Retina (tissue), 1 donor: ENCODE data around the gene SPATS2L.

ENCODE experiments used
- DNase-seq: peaks from one replicate; pipeline ENCODE4 v3.0.0-alpha.2; 2016

SPATS2L gene

GRCh38 chr2:200472853-200473464, 166.5 kb downstream of the SPATS2L start:
- no peak for DNase-seq

- no peak for DNase-seq
Observed at GRCh38 chr2:200475795-200476194, 169.3 kb downstream of the SPATS2L start.

- DNase-seq = no peak
Observed at GRCh38 chr2:200476836-200477235, 170.3 kb downstream of the SPATS2L start.

GRCh38 chr2:200477667-200478131, 171.2 kb downstream of the SPATS2L start:
- no peak for DNase-seq

- no peak for DNase-seq
Observed at GRCh38 chr2:200479692-200480265, 173.3 kb downstream of the SPATS2L start.

- no peak for DNase-seq
Observed at GRCh38 chr2:200482194-200482593, 175.7 kb downstream of the SPATS2L start.

- no peak for DNase-seq
Observed at GRCh38 chr2:200483729-200484198, 177.3 kb downstream of the SPATS2L start.

- DNase-seq = no peak
Observed at GRCh38 chr2:200484934-200485333, 178.4 kb downstream of the SPATS2L start.

GRCh38 chr2:200486529-200486928, 180.0 kb downstream of the SPATS2L start:
- no peak for DNase-seq

GRCh38 chr2:200488169-200488568, 181.7 kb downstream of the SPATS2L start:
- DNase-seq = no peak

- DNase-seq = no peak
Observed at GRCh38 chr2:200490001-200490400, 183.5 kb downstream of the SPATS2L start.

- DNase-seq = no peak
Observed at GRCh38 chr2:200492656-200493055, 186.2 kb downstream of the SPATS2L start.

GRCh38 chr2:200494048-200494447, 187.6 kb downstream of the SPATS2L start:
- DNase-seq = no peak

GRCh38 chr2:200496696-200497095, 190.2 kb downstream of the SPATS2L start:
- no peak for DNase-seq

GRCh38 chr2:200498402-200499162, 192.1 kb downstream of the SPATS2L start:
- no peak for DNase-seq

- no peak for DNase-seq
Observed at GRCh38 chr2:200502196-200502595, 195.7 kb downstream of the SPATS2L start.

GRCh38 chr2:200506679-200507078, 200.2 kb downstream of the SPATS2L start:
- DNase-seq = no peak

GRCh38 chr2:200507179-200507578, 200.7 kb downstream of the SPATS2L start:
- DNase-seq = no peak

- DNase-seq = no peak
Observed at GRCh38 chr2:200509235-200509611, 202.7 kb downstream of the SPATS2L start.

- peak; percentile 93 for DNase-seq
Observed at GRCh38 chr2:200509612-200510433, 203.3 kb downstream of the SPATS2L start, which contains the start of gene KCTD18. Gene KCTD18 (minus strand): TSS chr2:200510068. CDS start chr2:200507016, 3,052 bp downstream.

- no peak for DNase-seq
Observed at GRCh38 chr2:200515155-200515554, 208.7 kb downstream of the SPATS2L start.

GRCh38 chr2:200523158-200523557, 216.7 kb downstream of the SPATS2L start:
- no peak for DNase-seq

GRCh38 chr2:200523604-200524003, 217.1 kb downstream of the SPATS2L start:
- DNase-seq = no peak
